Progenitor cell of endocrine pancreas (in vitro differentiated cells): Measurements from ENCODE around the gene ZXDC. TPM values are rescaled to one million over a fixed set of nuclear protein-coding genes. Genes with fewer than 3 reads are reported as not detected.

ENCODE experiments used
- DNase-seq: peaks from one replicate; pipeline ENCODE4 v3.0.0; 2021; ENCODE audit warnings: low spot score; ENCODE audit not compliant: unreplicated experiment
- H3K27ac Mint-ChIP-seq: 2 replicates; pipeline ENCODE4 v1.8.0; 2021; ENCODE audit warnings: mild to moderate bottlenecking, moderate library complexity, mixed read lengths
- H3K27me3 Mint-ChIP-seq: 2 replicates; pipeline ENCODE4 v1.8.0; 2021; ENCODE audit warnings: mixed read lengths
- H3K36me3 Mint-ChIP-seq: 2 replicates; pipeline ENCODE4 v1.8.0; 2022; ENCODE audit warnings: mixed read lengths; ENCODE audit not compliant: insufficient read depth
- H3K4me1 Mint-ChIP-seq: 2 replicates; pipeline ENCODE4 v1.8.0; 2021; ENCODE audit warnings: low read depth, mixed read lengths
- H3K4me3 Mint-ChIP-seq: 2 replicates; pipeline ENCODE4 v1.8.0; 2021; ENCODE audit warnings: low read depth, mild to moderate bottlenecking, moderate library complexity, mixed read lengths
- H3K9me3 Mint-ChIP-seq: 2 replicates; pipeline ENCODE4 v1.8.0; 2021; ENCODE audit warnings: low read depth, mixed read lengths
- CTCF ChIP-seq: fragments of 200-600 bp; sonication (generic); IDR thresholded peaks from one replicate; pipeline ENCODE4 v1.5.0; 2021; ENCODE audit warnings: antibody characterized with exemption, mild to moderate bottlenecking; ENCODE audit not compliant: unreplicated experiment
- total RNA-seq: library from RNA; stranded (reverse); gene quantifications from 2 replicates; pipeline ENCODE4 v1.2.1, GENCODE V29; 2021

ZXDC gene
- total RNA-seq, 1 donor from 2014 or later = 40.5 TPM

- no peak for TF ChIP-seq CTCF
- peak overlapping the region; percentile 85 for H3K4me3 Mint-ChIP-seq
- peaks cover 7% of the 10 kb centered on the region for H3K36me3 Mint-ChIP-seq
- peak; percentile 43 for DNase-seq
- peaks cover 30% of the 10 kb centered on the region for H3K4me1 Mint-ChIP-seq
- H3K27ac Mint-ChIP-seq = peak overlapping the region; percentile 65
- no peaks in the 10 kb centered on the region for H3K9me3 Mint-ChIP-seq
- H3K27me3 Mint-ChIP-seq = peaks cover 7% of the 10 kb centered on the region
These were observed 722 bp upstream of the ZXDC start for GRCh38 chr3:126476166-126477060.

GRCh38 chr3:126474498-126475412, 936 bp downstream of the ZXDC start:
- no peak for TF ChIP-seq CTCF
- peak; percentile 49 for DNase-seq
- peaks cover 4% of the 10 kb centered on the region for H3K27me3 Mint-ChIP-seq
- H3K4me1 Mint-ChIP-seq = peaks cover 32% of the 10 kb centered on the region
- H3K9me3 Mint-ChIP-seq = no peaks in the 10 kb centered on the region
- peak overlapping the region; percentile 94 for H3K27ac Mint-ChIP-seq
- H3K36me3 Mint-ChIP-seq = peaks cover 17% of the 10 kb centered on the region
- H3K4me3 Mint-ChIP-seq = peak overlapping the region; percentile 76

GRCh38 chr3:126473292-126474168, 2.2 kb downstream of the ZXDC start:
- DNase-seq = no peak
- Mint-ChIP-seq H3K27ac (no peak overlapping the region), H3K4me3 (peak overlapping the region; percentile 76), H3K4me1 (peaks cover 32% of the 10 kb centered on the region), H3K27me3 (peaks cover 4% of the 10 kb centered on the region), H3K36me3 (peaks cover 27% of the 10 kb centered on the region), H3K9me3 (no peaks in the 10 kb centered on the region)
- TF ChIP-seq CTCF = no peak

- TF ChIP-seq CTCF = no peak
- peaks cover 32% of the 10 kb centered on the region for H3K4me1 Mint-ChIP-seq
- H3K27me3 Mint-ChIP-seq = peaks cover under 1% of the 10 kb centered on the region
- peak overlapping the region; percentile 76 for H3K4me3 Mint-ChIP-seq
- peak overlapping the region; percentile 43 for H3K27ac Mint-ChIP-seq
- H3K36me3 Mint-ChIP-seq = peaks cover 30% of the 10 kb centered on the region
- no peaks in the 10 kb centered on the region for H3K9me3 Mint-ChIP-seq
- no peak for DNase-seq
These were observed 3.2 kb downstream of the ZXDC start for GRCh38 chr3:126472277-126473006.
